GM12874 (cell line): ENCODE measurements around the gene RND1.

Experiments
- CTCF ChIP-seq: IDR thresholded peaks from 2 replicates; pipeline ENCODE4 v1.5.1; 2011; ENCODE audit warnings: low read depth, mild to moderate bottlenecking, control low read depth, low read length, moderate library complexity; ENCODE audit not compliant: insufficient read depth

RND1 gene

GRCh38 chr12:48807981-48808380 is 57.7 kb downstream of the RND1 start:
- no peak for TF ChIP-seq CTCF
